ENCODE measurements around the gene BRI3. TPM values are rescaled to one million over a fixed set of nuclear protein-coding genes. Genes with fewer than 3 reads are reported as not detected.

Gene BRI3
- total RNA-seq, 2 donors from 2014 or later: 29.0 to 44.9 TPM

GRCh38 chr7:98234429-98235147 lies 46.9 kb upstream of the BRI3 start:
- DNase-seq: no peak
- intact Hi-C loops (cut with DNase I): no loop called here
- H3K36me3 ChIP-seq (replicated peaks in 1 of 2; ENCODE audit: insufficient read depth in 1 of 2, low read depth in 2 of 2): peaks cover 0 to 2% of the 10 kb centered on the region in 2 donors
- H3K4me3 ChIP-seq: no peak overlapping the region
- H3K27me3 ChIP-seq: no peaks in the 10 kb centered on the region
- 94 to 98% methylated on average over 10 of the region's 10 CpGs for WGBS, 2 donors
- peaks cover 4% of the 10 kb centered on the region for H3K4me1 ChIP-seq
- H3K9me3 ChIP-seq: no peaks in the 10 kb centered on the region
- ATAC-seq: no peak
- H3K27ac ChIP-seq: no peak overlapping the region
- TF ChIP-seq POLR2A (IDR thresholded peaks at IDR 0.05): no peak
- TF ChIP-seq, protein P1, sequence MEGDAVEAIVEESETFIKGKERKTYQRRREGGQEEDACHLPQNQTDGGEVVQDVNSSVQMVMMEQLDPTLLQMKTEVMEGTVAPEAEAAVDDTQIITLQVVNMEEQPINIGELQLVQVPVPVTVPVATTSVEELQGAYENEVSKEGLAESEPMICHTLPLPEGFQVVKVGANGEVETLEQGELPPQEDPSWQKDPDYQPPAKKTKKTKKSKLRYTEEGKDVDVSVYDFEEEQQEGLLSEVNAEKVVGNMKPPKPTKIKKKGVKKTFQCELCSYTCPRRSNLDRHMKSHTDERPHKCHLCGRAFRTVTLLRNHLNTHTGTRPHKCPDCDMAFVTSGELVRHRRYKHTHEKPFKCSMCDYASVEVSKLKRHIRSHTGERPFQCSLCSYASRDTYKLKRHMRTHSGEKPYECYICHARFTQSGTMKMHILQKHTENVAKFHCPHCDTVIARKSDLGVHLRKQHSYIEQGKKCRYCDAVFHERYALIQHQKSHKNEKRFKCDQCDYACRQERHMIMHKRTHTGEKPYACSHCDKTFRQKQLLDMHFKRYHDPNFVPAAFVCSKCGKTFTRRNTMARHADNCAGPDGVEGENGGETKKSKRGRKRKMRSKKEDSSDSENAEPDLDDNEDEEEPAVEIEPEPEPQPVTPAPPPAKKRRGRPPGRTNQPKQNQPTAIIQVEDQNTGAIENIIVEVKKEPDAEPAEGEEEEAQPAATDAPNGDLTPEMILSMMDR (IDR thresholded peaks at IDR 0.05): no peak

- ATAC-seq: no peak
- peak in 1 of 4 donors; percentile 13 for DNase-seq
- Histone ChIP-seq H3K36me3 (replicated peaks in 1 of 2; ENCODE audit: insufficient read depth in 1 of 2, low read depth in 2 of 2) (peaks cover 0 to 5% of the 10 kb centered on the region in 2 donors), H3K4me3 (no peak overlapping the region), H3K9me3 (no peaks in the 10 kb centered on the region), H3K27ac (no peak overlapping the region), H3K4me1 (no peaks in the 10 kb centered on the region), H3K27me3 (no peaks in the 10 kb centered on the region)
- TF ChIP-seq POLR2A (IDR thresholded peaks at IDR 0.05): no peak
- 93 to 94% methylated on average over 3 to 11 of the region's 11 CpGs for WGBS, 2 donors
- intact Hi-C loops (cut with DNase I): no loop called here
These were observed 45.6 kb upstream of the BRI3 start for GRCh38 chr7:98235901-98236300.

DNA sequence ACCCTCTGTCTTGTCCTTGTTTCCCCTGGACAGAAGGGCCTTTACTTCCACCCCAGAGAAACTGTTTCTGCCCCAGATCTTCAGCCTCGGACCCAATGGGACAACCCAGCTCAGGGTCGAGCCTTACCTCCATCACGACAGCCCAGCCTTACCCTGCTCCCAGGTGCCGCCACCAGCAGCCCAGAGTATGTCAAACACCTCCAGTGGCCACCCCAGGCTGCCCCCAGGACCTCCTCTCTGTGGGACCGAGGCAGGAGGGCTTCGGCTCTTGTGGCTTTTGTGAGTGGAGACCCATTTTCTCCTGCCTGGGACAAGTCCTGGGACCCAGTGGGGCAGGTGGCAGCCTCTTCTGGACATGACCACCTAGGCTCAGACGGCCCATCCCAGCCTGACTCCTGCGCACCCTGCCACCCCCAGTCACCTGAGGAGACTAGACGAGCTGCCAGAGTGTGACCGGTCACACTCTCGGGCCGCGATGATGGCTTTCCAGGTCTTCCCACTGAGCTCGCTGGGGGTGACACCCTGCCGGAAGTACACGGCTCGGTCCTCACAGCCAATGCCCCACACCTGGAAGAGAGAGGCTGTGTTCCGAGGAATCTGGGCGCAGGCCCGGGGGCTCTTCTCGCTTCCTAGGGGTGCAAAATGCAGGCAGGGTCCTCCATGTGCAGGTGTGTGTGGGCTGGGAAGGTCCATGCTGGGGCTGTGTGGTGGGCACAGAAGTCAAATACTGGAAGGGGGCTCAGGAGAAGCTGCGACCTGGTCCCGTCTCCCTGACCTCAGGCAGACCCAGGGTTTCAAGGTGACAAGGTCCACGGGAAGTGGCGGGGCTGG lies 44.9 kb upstream of the BRI3 start:
- Histone ChIP-seq H3K4me3 (no peak overlapping the region), H3K27ac (no peak overlapping the region), H3K27me3 (no peaks in the 10 kb centered on the region), H3K9me3 (no peaks in the 10 kb centered on the region), H3K4me1 (peaks cover 6% of the 10 kb centered on the region), H3K36me3 (replicated peaks in 1 of 2; ENCODE audit: insufficient read depth in 1 of 2, low read depth in 2 of 2) (peaks cover 0 to 5% of the 10 kb centered on the region in 2 donors)
- intact Hi-C loops (cut with DNase I): no loop called here
- DNase-seq: no peak
- TF ChIP-seq, protein P1 (IDR thresholded peaks at IDR 0.05): no peak
- no peak for TF ChIP-seq POLR2A (IDR thresholded peaks at IDR 0.05)
- WGBS, 2 donors: 87 to 92% methylated on average over 7 to 25 of the region's 25 CpGs
- no peak for ATAC-seq

- no peak overlapping the region for H3K4me3 ChIP-seq
- H3K4me1 ChIP-seq: peaks cover 10% of the 10 kb centered on the region
- H3K36me3 ChIP-seq (replicated peaks in 1 of 2; ENCODE audit: insufficient read depth in 1 of 2, low read depth in 2 of 2): peaks cover 0 to 5% of the 10 kb centered on the region in 2 donors
- intact Hi-C loops (cut with DNase I): no loop called here
- TF ChIP-seq, protein P1 (IDR thresholded peaks at IDR 0.05): no peak
- TF ChIP-seq POLR2A (IDR thresholded peaks at IDR 0.05): no peak
- ATAC-seq (no peak), DNase-seq (no peak)
- H3K27me3 ChIP-seq: no peaks in the 10 kb centered on the region
- H3K27ac ChIP-seq: no peak overlapping the region
- 93% methylated on average over 3 of the region's 4 CpGs; no CpG with 5 or more reads in 1 of the 2 donors for WGBS, 2 donors
- no peaks in the 10 kb centered on the region for H3K9me3 ChIP-seq
These were observed 43.4 kb upstream of the BRI3 start for GRCh38 chr7:98238076-98238475.

DNA sequence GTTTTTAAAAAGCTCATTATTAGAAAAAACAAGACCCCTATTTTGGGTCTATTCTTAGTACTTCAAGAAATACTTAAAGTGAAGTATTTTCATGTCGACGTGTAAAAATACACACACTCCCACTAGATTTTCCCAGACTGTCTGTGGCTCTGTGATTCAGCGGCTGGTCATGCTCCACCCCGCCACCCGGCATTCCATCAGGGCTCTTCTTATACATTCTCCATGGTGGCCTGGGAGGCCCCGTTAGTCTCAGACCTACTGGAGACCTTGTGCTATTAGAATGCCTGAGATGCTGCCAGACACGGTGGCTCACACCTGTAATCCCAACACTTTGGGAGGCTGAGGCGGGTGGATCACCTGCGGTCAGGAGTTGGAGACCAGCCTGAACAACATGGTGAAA lies 42.5 kb upstream of the BRI3 start:
- Histone ChIP-seq H3K27ac (no peak overlapping the region), H3K4me1 (peaks cover 10% of the 10 kb centered on the region), H3K27me3 (no peaks in the 10 kb centered on the region), H3K9me3 (no peaks in the 10 kb centered on the region), H3K4me3 (no peak overlapping the region), H3K36me3 (replicated peaks in 1 of 2; ENCODE audit: insufficient read depth in 1 of 2, low read depth in 2 of 2) (peaks cover 0 to 5% of the 10 kb centered on the region in 2 donors)
- intact Hi-C loops (cut with DNase I): no loop called here
- WGBS, 2 donors: 93 to 95% methylated on average over 9 of the region's 9 CpGs
- no peak for TF ChIP-seq POLR2A (IDR thresholded peaks at IDR 0.05)
- TF ChIP-seq, protein P1 (IDR thresholded peaks at IDR 0.05): no peak
- DNase-seq (no peak), ATAC-seq (no peak)
